HG03521 (cell line): ENCODE results near the gene TPCN2.

Experiments used
- ATAC-seq: cut with Tn5 transposase; IDR thresholded peaks from one replicate; pipeline ENCODE4 v1.9.1; 2021; ENCODE audit warnings: mild to moderate bottlenecking, moderate library complexity; ENCODE audit not compliant: unreplicated experiment

Gene TPCN2

DNA sequence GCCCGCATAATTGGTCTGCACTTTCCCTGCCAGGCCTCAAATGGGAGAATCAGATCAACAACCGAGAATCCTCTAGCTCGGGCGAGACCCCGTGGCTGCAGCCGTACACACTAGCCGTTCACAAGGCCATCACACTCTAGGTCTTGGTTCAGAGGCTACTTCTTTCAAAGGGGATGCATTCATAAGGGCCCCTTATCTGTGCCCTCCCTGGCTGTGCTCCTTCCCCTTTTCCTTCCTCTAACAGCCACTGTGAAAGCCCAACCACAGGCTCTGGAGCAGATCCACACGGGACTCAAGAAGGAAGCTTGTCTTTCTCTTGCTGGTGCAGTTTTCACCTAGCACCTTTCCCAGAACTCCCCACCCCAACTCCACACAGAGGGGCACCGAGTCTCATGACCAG is 131.5 kb downstream of the TPCN2 start:
- no peak for ATAC-seq

DNA sequence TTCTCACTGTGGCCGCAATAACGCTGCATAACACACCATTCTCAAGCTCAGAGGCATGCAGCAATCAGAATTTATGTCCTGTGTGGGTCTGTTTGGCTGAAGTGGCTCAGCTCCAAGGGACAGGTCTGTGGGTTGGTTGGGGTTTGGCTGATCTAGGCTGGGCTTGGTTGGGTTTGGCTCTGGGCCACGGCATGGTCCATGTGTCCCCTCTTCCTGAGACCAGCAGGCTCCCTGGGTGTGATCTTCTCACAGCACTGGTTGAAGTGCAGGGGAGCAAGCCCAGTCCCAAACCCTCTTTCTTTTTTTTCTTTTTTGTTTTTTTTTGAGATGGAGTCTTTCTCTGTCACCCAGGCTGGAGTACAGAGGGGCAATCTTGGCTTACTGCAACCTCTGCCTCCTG is 132.0 kb downstream of the TPCN2 start:
- ATAC-seq, result no peak

DNA sequence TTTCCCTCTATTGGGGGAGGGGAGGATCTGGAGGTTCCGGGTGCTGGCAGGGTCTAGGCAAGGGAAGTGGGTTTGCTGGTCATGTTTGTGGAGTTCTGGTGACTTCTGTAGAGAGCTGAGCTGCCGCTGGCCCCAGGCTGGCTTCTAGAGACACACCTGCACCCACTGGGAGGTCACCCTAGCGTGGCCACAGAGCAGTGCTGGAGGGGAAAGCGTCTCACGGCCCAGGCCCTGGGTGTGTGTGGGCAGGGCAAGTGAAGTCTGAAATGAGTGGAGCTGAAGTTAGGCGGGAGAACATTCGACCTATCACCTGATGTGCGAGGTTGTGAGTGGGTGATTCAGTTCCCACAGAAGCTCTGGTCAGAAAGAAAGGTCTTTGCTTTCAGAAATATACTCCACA is 134.9 kb downstream of the TPCN2 start:
- ATAC-seq, result no peak
